Neuron (in vitro differentiated cells): ENCODE data around the gene OSM.
"Not testable (repeated sequence)": the region's sequence is repeated elsewhere in the genome, so short reads cannot be mapped to it uniquely, and the experiment has no call there.

ENCODE experiments used
- H2AFZ ChIP-seq: one replicate; pipeline ENCODE4 v1.6.1; 2013; ENCODE audit warnings: low read depth, mild to moderate bottlenecking, inconsistent platforms, low read length, moderate library complexity
- H3K27me3 ChIP-seq: one replicate; pipeline ENCODE4 v1.6.1; 2013; ENCODE audit warnings: low read length; ENCODE audit not compliant: insufficient read depth
- H3K36me3 ChIP-seq: one replicate; pipeline ENCODE4 v1.6.1; 2013; ENCODE audit warnings: low read length; ENCODE audit not compliant: insufficient read depth
- H3K4me1 ChIP-seq: one replicate; pipeline ENCODE4 v1.6.1; 2013; ENCODE audit warnings: low read length; ENCODE audit not compliant: insufficient read depth
- H3K4me3 ChIP-seq: 2 replicates; pipeline ENCODE4 v1.5.1; 2013; ENCODE audit warnings: mild to moderate bottlenecking, low read length, moderate library complexity
- H3K9me3 ChIP-seq: one replicate; pipeline ENCODE4 v1.6.1; 2013; ENCODE audit warnings: low read length

The OSM gene

GRCh38 chr22:30225220-30225927, 41.3 kb downstream of the OSM start:
- no peak overlapping the region for H2AFZ ChIP-seq
- H3K9me3 ChIP-seq, result no peaks in the 10 kb centered on the region
- peaks cover 14% of the 10 kb centered on the region for H3K4me1 ChIP-seq
- H3K36me3 ChIP-seq, result no peaks in the 10 kb centered on the region
- no peak overlapping the region for H3K4me3 ChIP-seq
- H3K27me3 ChIP-seq, result peaks cover 8% of the 10 kb centered on the region

- Histone ChIP-seq H3K9me3 (no peaks in the 10 kb centered on the region), H3K27me3 (peaks cover 8% of the 10 kb centered on the region), H3K4me1 (peaks cover 11% of the 10 kb centered on the region), H3K4me3 (no peak overlapping the region), H3K36me3 (no peaks in the 10 kb centered on the region), H2AFZ (no peak overlapping the region)
Observed at GRCh38 chr22:30224161-30224857, 42.3 kb downstream of the OSM start.

GRCh38 chr22:30223303-30223702, 43.3 kb downstream of the OSM start:
- H3K36me3 ChIP-seq, result no peaks in the 10 kb centered on the region
- H3K9me3 ChIP-seq, result no peaks in the 10 kb centered on the region
- peaks cover under 1% of the 10 kb centered on the region for H3K4me1 ChIP-seq
- no peak overlapping the region for H2AFZ ChIP-seq
- no peak overlapping the region for H3K4me3 ChIP-seq
- H3K27me3 ChIP-seq, result peaks cover 8% of the 10 kb centered on the region

DNA sequence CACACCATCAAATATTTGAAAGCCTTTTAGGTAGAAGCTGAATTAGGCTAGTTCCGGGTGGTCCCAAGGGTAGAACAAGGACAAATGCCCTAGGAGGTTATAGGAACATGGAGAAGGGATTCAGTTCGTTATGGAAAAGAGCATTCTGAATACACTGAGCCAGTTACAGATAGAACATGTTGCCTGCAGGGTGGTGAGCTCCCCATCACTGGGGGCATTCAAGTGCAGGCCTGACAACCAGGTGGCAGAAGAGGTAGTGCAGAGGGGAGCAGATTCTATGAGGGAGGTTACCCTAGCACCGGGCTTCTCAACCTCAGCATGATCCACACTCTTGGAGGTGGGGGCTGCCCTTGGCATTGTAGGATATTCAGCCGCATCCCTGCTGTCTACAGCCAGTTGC, 44.3 kb downstream of the OSM start:
- H3K36me3 ChIP-seq, result no peaks in the 10 kb centered on the region
- H3K4me1 ChIP-seq, result peaks cover 5% of the 10 kb centered on the region
- no peak overlapping the region for H3K4me3 ChIP-seq
- no peaks in the 10 kb centered on the region for H3K9me3 ChIP-seq
- no peak overlapping the region for H2AFZ ChIP-seq
- peaks cover 8% of the 10 kb centered on the region for H3K27me3 ChIP-seq

DNA sequence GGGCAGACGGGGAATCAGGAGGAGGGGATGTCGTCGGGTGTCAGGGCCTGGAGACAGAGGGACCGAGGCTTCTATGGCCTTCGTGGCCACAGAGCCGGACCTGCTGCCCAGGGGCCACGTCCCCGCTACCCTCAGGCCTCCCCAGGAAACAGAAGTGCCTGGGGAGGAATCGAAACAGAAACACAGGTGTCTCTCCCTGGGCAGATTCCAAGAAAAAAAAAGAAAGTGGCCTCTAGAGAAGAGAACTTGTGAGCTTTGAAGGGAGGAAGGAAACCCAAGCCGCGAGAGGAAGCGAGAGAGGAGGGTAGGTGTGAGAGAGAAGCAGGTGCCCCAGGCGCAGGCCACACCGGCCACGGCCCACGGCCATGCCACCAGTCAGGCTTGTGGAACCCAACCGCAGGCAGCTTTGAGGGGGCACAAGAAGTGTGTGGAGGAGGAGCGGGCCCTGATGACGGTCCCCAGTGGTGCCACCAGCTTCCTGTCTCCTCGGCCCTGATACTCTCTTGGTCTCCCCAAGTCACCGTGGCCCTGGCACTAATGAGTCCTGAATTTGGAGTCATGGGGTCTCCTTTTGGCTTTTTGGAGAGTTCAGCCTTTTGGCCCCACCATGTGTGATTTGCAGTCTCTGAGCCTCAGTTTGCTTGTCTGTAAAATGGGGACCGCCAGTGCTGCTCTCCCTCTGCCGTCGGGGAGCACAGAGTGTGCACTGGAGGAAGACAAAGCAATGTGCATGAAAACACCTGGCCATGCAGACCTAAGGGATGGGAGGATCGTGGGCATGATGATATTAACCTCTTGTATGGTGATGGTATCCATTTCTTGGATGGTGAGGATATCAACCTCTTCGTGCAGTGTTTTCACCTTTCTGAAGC, 45.3 kb downstream of the OSM start:
- H3K9me3 ChIP-seq, result no peaks in the 10 kb centered on the region
- H3K27me3 ChIP-seq, result peaks cover 8% of the 10 kb centered on the region
- H3K36me3 ChIP-seq, result no peaks in the 10 kb centered on the region
- peaks cover 5% of the 10 kb centered on the region for H3K4me1 ChIP-seq
- H3K4me3 ChIP-seq, result no peak overlapping the region
- no peak overlapping the region for H2AFZ ChIP-seq

- Histone ChIP-seq H3K4me1 (peaks cover 5% of the 10 kb centered on the region), H3K4me3 (no peak overlapping the region), H3K27me3 (peaks cover 4% of the 10 kb centered on the region), H3K36me3 (no peaks in the 10 kb centered on the region), H2AFZ (no peak overlapping the region), H3K9me3 (no peaks in the 10 kb centered on the region)
Observed at GRCh38 chr22:30220338-30221012, 46.2 kb downstream of the OSM start.

GRCh38 chr22:30219668-30220278, 46.9 kb downstream of the OSM start:
- peaks cover 4% of the 10 kb centered on the region for H3K27me3 ChIP-seq
- H3K4me3 ChIP-seq, result no peak overlapping the region
- no peaks in the 10 kb centered on the region for H3K36me3 ChIP-seq
- H3K9me3 ChIP-seq, result no peaks in the 10 kb centered on the region
- peaks cover 5% of the 10 kb centered on the region for H3K4me1 ChIP-seq
- no peak overlapping the region for H2AFZ ChIP-seq

DNA sequence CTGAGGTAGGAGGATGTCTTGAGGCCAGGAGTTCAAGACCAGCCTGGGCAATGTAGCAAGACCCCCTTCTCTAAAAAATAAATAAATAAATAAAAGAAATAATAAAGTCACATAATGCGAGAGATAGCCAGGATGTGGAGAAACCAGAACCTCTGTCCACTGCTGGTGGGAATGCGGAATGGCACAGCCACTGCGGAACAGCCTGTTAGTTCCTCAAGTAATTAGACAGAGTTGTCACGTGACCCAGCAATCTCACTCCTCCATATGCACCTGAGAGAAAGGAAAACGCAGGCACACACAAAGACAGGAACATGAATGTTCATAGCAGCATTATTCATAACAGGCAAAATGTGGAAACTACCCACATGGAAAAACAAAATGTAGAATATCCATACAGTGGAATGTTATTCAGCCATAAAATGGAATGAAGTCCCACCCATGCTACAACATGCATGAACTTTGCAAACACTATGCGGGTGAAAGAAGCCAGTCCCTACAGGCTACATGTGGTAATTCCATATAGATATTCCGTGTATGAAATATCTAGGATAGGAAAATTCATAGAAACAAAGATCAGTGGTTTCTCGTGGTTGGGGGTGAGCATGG, 47.5 kb downstream of the OSM start:
- Histone ChIP-seq H3K4me1 (peaks cover 5% of the 10 kb centered on the region), H3K4me3 (no peak overlapping the region), H3K9me3 (no peaks in the 10 kb centered on the region), H2AFZ (no peak overlapping the region), H3K36me3 (no peaks in the 10 kb centered on the region), H3K27me3 (peaks cover 4% of the 10 kb centered on the region)

DNA sequence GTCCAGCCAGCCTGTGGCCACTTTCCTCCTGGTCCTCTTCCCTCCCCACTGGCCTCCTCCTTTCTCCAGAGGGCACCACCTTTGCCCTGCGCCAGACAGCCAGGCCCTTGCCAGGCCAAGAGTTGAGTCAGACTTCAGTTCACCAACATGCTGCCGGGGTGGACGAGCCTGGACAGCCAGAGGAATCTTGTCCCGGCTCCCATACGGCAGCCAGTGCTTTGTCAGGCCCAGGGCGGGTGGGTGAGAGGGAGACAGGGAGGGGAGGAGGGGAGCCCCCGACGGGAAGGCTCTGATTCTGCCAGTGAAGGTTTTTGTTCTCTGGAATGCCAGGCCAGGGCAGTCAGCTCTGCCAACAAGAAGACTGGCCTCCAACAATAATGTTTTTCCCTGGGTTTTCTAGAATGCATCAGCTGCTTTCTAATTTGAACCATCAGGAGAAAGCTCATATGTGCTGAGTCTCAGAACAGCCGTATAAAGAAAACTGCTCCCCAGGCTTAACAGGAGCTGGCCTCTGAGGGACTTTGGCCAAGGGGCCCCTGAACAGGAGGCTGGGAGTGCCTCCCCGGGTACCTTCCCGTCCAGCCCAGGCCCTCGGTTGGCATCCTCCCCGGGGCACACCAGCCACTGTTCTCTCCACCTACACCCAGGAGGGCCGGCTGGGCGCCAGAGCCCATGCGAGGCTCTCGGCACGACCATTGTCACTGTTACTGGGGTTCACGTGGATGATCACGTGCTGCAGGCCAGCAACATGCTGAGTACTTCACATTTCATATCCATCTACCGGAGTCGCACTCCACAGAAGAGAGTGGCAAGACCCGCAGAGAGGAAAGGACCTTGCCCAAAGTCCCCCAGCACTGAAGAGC, 48.7 kb downstream of the OSM start:
- Histone ChIP-seq H3K36me3 (no peaks in the 10 kb centered on the region), H3K4me1 (peaks cover 5% of the 10 kb centered on the region), H3K9me3 (no peaks in the 10 kb centered on the region), H3K27me3 (peaks cover 4% of the 10 kb centered on the region), H2AFZ (no peak overlapping the region), H3K4me3 (no peak overlapping the region)

DNA sequence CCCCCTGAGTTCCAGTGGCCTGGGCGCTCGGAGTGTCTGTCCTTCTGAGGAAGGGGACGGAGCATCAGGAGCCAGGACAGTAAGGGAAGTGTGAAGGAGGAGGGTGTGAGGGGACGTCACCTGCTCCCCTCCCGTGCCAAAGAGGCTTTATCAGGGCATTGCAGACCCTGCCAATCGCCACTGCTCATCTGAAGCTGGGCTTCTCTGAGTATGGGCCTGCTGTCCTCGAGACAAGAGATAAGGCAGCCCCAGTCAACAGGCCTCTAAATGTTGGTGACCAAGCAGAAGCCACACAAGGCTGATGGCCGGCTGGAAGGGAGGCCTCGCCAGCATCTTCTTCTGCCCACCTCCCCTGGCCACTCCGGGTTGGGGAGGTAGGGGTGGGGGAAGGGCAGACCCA, 49.9 kb downstream of the OSM start:
- H3K9me3 ChIP-seq, result no peaks in the 10 kb centered on the region
- H3K4me1 ChIP-seq, result peaks cover 5% of the 10 kb centered on the region

DNA sequence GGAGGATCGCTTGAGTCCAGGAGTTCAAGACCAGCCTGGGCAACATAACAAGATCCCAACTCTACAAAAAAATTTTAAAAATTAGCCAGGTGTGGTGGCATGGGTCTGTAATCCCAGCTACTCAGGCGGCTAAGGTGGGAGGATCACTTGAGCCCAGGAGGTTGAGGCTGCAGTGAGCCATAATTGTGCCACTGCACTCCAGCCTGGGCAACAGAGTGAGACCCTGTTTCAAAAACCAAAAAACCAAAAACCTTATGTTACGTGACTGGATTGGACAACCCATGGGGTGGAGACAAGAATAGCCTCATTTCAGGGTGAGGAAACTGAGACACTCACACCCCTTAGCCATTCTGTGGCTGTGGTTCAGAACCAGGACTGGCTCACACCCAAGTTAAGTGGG, 50.4 kb downstream of the OSM start:
- not testable (repeated sequence) for H3K4me1 ChIP-seq, H3K4me3 ChIP-seq, H3K9me3 ChIP-seq, H3K27me3 ChIP-seq, H2AFZ ChIP-seq, H3K36me3 ChIP-seq

More for the DNA sequence above, 49.9 kb downstream of the OSM start:
- no peaks in the 10 kb centered on the region for H3K36me3 ChIP-seq
- H3K27me3 ChIP-seq, result peaks cover 4% of the 10 kb centered on the region
- no peak overlapping the region for H2AFZ ChIP-seq
- no peak overlapping the region for H3K4me3 ChIP-seq
